GM13977 (cell line): ENCODE measurements around the gene MPHOSPH9.
"Not testable (repeated sequence)": the region's sequence is repeated elsewhere in the genome, so short reads cannot be mapped to it uniquely, and the experiment has no call there.

Experiments used
- DNase-seq: peaks from one replicate; pipeline ENCODE4 v3.0.0; 2012; ENCODE audit warnings: low spot score
- in situ Hi-C: fragments of 300-500 bp; cut with MboI; formaldehyde crosslinking; loops from one replicate; pipeline ENCODE4 v1.12.0; 2022; ENCODE audit warnings: low sequenced_read_pairs, low pct_unique_long_range_greater_than_20kb, mixed read lengths, inconsistent platforms; ENCODE audit not compliant: unreplicated experiment
- TF ChIP-seq, protein P1 (sequence below): IDR thresholded peaks from 2 replicates; pipeline ENCODE4 v1.5.1; 2012; ENCODE audit warnings: mild to moderate bottlenecking, control low read depth; ENCODE audit not compliant: insufficient read depth; ENCODE audit errors: extremely low read depth, missing control alignments

The MPHOSPH9 gene

DNA sequence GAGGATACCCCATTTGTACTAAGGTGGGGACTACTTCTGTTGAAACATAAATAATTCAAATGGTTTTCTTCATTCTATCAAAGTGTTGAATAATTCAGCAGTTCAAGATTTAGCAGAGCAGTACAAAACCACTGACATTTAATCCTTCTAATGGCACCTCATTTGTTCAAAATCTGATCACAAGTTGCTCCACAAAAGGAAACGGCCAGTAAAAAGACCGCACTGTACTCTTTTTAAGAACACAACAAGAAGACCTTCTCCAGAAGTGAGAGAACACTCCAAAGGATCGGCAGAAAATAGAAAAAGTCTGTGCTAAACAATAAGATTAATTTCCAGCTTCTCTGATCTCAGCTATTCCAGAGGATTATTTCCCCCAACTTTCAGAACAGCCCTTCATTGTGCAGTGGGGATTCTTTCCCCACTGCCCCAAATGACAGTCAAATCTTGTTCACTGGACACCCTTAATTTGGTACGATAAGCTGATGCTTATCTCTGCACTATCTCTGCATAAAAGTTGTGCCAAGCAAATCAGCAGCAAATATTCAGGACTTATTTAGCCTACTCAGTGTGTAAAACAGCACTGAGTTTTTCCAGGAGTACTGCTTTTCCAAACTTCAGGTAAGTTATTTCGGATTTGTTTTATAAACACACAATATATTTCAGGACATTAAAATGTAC lies 5.2 kb downstream of the MPHOSPH9 start:
- TF ChIP-seq, protein P1, sequence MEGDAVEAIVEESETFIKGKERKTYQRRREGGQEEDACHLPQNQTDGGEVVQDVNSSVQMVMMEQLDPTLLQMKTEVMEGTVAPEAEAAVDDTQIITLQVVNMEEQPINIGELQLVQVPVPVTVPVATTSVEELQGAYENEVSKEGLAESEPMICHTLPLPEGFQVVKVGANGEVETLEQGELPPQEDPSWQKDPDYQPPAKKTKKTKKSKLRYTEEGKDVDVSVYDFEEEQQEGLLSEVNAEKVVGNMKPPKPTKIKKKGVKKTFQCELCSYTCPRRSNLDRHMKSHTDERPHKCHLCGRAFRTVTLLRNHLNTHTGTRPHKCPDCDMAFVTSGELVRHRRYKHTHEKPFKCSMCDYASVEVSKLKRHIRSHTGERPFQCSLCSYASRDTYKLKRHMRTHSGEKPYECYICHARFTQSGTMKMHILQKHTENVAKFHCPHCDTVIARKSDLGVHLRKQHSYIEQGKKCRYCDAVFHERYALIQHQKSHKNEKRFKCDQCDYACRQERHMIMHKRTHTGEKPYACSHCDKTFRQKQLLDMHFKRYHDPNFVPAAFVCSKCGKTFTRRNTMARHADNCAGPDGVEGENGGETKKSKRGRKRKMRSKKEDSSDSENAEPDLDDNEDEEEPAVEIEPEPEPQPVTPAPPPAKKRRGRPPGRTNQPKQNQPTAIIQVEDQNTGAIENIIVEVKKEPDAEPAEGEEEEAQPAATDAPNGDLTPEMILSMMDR: no peak
- DNase-seq: no peak
- in situ Hi-C loops: loop anchor here (25.0 kb wide), 1 partner anchor 390 kb away; the partner anchor contains the start of gene HIP1R

DNA sequence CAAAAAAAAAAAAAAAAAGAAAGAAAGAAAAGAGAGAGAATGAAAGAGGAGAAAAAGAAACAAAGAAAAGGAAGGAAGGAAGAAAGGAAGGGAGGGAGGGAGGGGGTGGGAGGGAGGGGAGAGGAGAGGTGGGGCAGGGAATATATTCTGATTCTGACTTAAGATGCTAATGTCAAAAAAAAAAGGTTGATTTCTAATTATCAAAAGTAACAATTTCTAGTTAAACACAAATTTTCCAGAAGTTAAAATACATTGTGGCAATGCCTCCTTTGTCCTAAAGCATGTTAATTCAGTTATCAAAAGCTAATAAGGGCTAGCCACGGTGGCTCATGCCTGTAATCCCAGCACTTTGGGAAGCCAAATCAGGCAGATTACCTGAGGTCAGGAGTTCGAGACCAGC lies 7.5 kb downstream of the MPHOSPH9 start:
- no peak for DNase-seq
- in situ Hi-C loops: loop anchor here (25.0 kb wide), 1 partner anchor 388 kb away; the partner anchor contains the start of gene HIP1R
- TF ChIP-seq, protein P1: no peak

DNA sequence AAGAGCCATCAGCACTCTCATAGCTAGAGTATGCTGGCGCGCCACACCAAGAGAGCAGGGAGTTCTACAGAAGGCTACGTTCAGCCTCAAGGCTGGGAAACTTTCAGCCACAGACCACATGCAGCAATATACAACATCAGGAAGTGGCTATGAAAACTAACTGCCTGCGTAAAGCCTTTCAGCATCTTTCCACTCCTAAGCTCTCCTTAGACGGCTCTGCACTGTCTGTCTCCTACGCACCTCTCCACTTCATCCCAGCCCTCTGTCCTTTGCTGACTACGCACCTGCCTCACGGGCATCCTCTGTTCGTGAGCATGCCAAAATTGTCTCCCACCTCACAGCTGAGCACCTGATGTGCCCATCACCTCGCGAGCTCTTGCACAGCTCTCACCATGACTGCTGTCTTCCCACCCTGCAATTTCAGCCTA lies 9.7 kb downstream of the MPHOSPH9 start:
- TF ChIP-seq, protein P1: no peak
- in situ Hi-C loops: no loop called here
- peak; percentile 32 for DNase-seq

DNA sequence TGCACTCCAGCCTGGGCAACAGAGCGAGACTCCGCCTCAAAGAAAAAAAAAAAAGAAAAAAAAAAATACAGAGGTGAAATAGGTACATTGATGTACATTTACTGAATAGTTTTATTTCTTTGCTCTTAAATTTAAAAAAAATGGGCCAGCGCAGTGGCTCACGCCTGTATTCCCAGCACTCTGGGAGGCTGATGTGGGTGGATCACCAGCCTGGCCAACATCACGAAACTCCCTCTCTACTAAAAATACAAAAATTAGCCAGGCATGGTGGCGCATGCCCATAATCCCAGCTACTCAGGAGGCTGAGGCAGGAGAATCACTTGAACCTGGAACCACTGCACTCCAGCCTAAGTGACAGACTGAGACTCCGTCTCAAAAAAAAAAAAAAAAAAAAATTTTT lies 25.1 kb downstream of the MPHOSPH9 start:
- DNase-seq, in situ Hi-C loops: not testable (repeated sequence)

DNA sequence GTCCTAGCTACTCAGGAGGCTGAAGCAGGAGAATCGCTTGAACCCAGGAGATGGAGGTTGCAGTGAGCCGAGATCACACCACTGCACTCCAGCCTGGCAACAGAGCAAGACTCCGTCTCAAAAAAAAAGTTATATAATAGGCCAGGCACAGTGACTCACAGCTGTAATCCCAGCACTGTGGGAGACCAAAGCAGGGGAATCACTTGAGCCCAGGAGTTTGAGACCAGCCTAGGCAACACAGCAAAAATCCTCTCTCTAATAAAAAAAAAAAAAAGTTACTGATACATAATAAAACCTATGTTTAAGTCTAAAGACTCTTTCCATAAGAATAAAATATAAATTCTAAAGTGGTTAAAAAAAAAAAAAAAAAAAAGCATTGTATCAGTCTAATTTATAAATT lies 26.1 kb downstream of the MPHOSPH9 start:
- in situ Hi-C loops, DNase-seq: not testable (repeated sequence)

DNA sequence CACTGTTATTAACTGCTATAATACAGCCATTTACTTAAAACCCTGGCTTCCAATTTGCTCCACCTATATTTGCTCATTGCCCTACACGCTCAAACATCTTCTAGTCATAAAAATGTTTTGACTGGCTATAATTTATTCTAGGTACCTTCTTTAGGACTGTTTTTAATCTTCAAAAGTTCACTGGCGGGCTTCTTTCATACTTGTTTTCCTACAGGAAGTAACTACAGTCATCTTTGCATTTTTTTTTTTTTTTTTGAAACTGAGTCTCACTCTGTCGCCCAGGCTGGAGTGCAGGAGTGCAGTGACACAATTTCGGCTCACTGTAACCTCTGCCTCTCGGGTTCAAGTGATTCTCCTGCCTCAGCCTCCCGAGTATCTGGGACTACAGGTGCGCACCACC lies 32.5 kb downstream of the MPHOSPH9 start:
- in situ Hi-C loops: no loop called here
- DNase-seq: no peak
- TF ChIP-seq, protein P1: no peak

DNA sequence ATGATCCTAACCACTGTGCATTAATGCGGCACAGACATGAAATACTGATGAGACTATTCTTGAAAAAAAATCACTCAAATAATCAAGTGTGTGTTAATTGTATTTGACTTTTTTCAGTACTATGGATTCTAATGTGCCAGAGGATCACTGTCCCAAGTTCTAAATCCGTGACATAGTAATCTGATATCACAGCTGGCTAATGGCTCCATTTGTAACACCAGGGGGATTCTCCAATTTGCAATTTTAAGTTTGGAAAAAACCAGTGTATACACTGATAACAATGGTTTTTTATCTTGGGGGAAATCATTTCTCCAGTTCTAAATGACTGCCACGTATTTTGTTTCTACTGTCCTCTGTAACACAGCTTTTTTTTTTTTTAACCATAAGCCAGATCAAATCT lies 33.0 kb downstream of the MPHOSPH9 start:
- in situ Hi-C loops: no loop called here
- no peak for DNase-seq
- TF ChIP-seq, protein P1: no peak

DNA sequence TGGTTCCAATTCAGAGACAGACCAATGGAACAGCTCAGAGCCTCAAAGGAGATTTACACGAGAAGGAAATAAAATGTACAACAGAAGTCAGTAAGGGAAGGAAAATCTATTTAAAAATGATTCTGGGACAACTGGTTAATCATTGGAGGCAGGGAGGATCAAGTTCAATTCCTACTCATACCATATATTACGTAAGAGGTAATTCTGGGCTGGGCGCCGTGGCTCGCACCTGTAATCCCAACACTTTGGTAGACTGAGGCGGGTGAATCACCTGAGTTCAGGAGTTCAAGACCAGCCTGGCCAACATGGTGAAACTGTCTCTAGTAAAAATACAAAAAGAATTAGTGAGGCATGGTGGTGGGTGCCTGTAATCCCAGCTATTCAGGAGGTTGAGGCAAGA lies 45.3 kb downstream of the MPHOSPH9 start:
- no peak for DNase-seq
- in situ Hi-C loops: no loop called here
- TF ChIP-seq, protein P1: no peak
